Endodermal cell (in vitro differentiated cells): Measurements from ENCODE around the gene PIAS1. TPM values are rescaled to one million over a fixed set of nuclear protein-coding genes. Genes with fewer than 3 reads are reported as not detected.

ENCODE experiments used
- DNase-seq: peaks from one replicate; pipeline ENCODE4 v3.0.0-alpha.2; 2017
- H3K27ac ChIP-seq: 2 replicates; pipeline ENCODE4 v1.5.1; 2013; ENCODE audit warnings: mild to moderate bottlenecking, low read depth, low read length, moderate library complexity
- H3K27me3 ChIP-seq: 2 replicates; pipeline ENCODE4 v1.6.1; 2013; ENCODE audit warnings: mild to moderate bottlenecking, low read length, moderate library complexity; ENCODE audit not compliant: insufficient read depth, control insufficient read depth, poor library complexity, severe bottlenecking
- H3K36me3 ChIP-seq: 2 replicates; pipeline ENCODE4 v1.7.0; 2013; ENCODE audit warnings: mild to moderate bottlenecking, low read length, moderate library complexity; ENCODE audit not compliant: control insufficient read depth, insufficient read depth
- H3K4me1 ChIP-seq: one replicate; pipeline ENCODE4 v1.7.0; 2013; ENCODE audit warnings: low read length; ENCODE audit not compliant: control insufficient read depth, insufficient read depth
- H3K4me3 ChIP-seq: 2 replicates; pipeline ENCODE4 v1.5.1; 2013; ENCODE audit warnings: mild to moderate bottlenecking, low read length, moderate library complexity
- H3K9ac ChIP-seq: 2 replicates; pipeline ENCODE4 v1.6.1; 2013; ENCODE audit warnings: mild to moderate bottlenecking, low read length, moderate library complexity; ENCODE audit not compliant: poor library complexity, severe bottlenecking; ENCODE audit errors: extremely low read depth
- H3K9me3 ChIP-seq: 2 replicates; pipeline ENCODE4 v1.6.1; 2013; ENCODE audit warnings: mild to moderate bottlenecking, low read length, moderate library complexity; ENCODE audit not compliant: control insufficient read depth
- H3K27ac Mint-ChIP-seq: 2 replicates; pipeline ENCODE4 v1.8.0; 2020; ENCODE audit warnings: mixed read lengths
- H3K27me3 Mint-ChIP-seq: 2 replicates; pipeline ENCODE4 v1.8.0; 2021; ENCODE audit warnings: mild to moderate bottlenecking, mixed read lengths; ENCODE audit not compliant: insufficient read depth
- H3K36me3 Mint-ChIP-seq: 2 replicates; pipeline ENCODE4 v1.8.0; 2020; ENCODE audit warnings: low read depth, mixed read lengths
- H3K4me1 Mint-ChIP-seq: 2 replicates; pipeline ENCODE4 v1.8.0; 2020; ENCODE audit warnings: mixed read lengths
- H3K4me3 Mint-ChIP-seq: 2 replicates; pipeline ENCODE4 v1.8.0; 2020; ENCODE audit warnings: mild to moderate bottlenecking, moderate library complexity, mixed read lengths
- H3K9me3 Mint-ChIP-seq: 2 replicates; pipeline ENCODE4 v1.8.0; 2020; ENCODE audit warnings: mild to moderate bottlenecking, mixed read lengths
- CTCF ChIP-seq: fragments of 200-600 bp; sonication (generic); conservative IDR thresholded peaks from 2 replicates; pipeline ENCODE4 v1.5.0; 2021; ENCODE audit warnings: antibody characterized with exemption, mild to moderate bottlenecking
- WGBS, 2 experiments: methylation state at CpG; one replicate each; pipeline versions ENCODE4 v1.1.5 to v1.1.7; 2013; ENCODE audit warnings: missing lambda C conversion rate in 2 of 2, mixed read lengths in 1 of 2; ENCODE audit not compliant: insufficient coverage in 1 of 2, insufficient read length in 1 of 2; 5-methylcytosine and 5-hydroxymethylcytosine counted together
- total RNA-seq, 2 donors: library from RNA; stranded (reverse); fragmentation: NEBNext Ultra II Directional in 1 of 2; extraction: Animal tissue kit (Norgen Biotek cat#: 25700) in 1 of 2; gene quantifications; 2 replicates in 1 of 2; 3 replicates in 1 of 2; pipeline ENCODE4 v1.2.1, GENCODE V29; 2021

The PIAS1 gene
- total RNA-seq, 2 donors from 2014 or later = 38.0 to 40.1 TPM

- H3K27ac Mint-ChIP-seq = no peak overlapping the region
- no peak for DNase-seq
- peaks cover 15% of the 10 kb centered on the region for H3K27me3 Mint-ChIP-seq
- Histone ChIP-seq H3K27me3 (no peaks in the 10 kb centered on the region), H3K9ac (no peak overlapping the region), H3K27ac (no peak overlapping the region), H3K9me3 (peaks cover 49% of the 10 kb centered on the region), H3K36me3 (no peaks in the 10 kb centered on the region), H3K4me3 (no peak overlapping the region), H3K4me1 (no peaks in the 10 kb centered on the region)
- no peaks in the 10 kb centered on the region for H3K36me3 Mint-ChIP-seq
- no peaks in the 10 kb centered on the region for H3K4me1 Mint-ChIP-seq
- WGBS, 2 experiments = 88% methylated on average over 1 of the region's 1 CpG; no CpG with 5 or more reads in 1 of the 2 experiments
- no peak overlapping the region for H3K4me3 Mint-ChIP-seq
- H3K9me3 Mint-ChIP-seq = peaks cover 21% of the 10 kb centered on the region
- no peak for TF ChIP-seq CTCF
Observed at GRCh38 chr15:68032672-68033071, 21.4 kb upstream of the PIAS1 start.

DNA sequence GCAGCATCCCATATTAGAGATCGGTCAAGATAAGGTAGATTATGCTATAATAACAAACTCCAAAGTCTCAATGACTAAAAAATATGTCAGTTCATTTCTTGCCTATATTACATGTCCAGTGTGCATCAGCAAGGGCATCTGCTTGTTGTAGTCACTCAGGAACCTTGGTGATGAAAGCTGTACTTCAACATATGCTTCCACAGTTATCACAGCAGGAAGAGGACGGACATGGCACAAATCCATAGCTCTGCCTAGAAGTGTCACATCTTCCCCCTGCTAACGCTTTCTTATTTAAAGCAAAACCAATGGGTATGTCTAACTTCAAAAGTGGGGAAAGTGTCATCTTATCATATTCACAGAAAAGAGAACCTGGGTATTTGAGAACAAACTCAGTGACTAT, 20.0 kb upstream of the PIAS1 start:
- Histone ChIP-seq H3K4me3 (no peak overlapping the region), H3K27me3 (no peaks in the 10 kb centered on the region), H3K4me1 (no peaks in the 10 kb centered on the region), H3K9ac (no peak overlapping the region), H3K27ac (no peak overlapping the region), H3K9me3 (peaks cover 61% of the 10 kb centered on the region), H3K36me3 (no peaks in the 10 kb centered on the region)
- peaks cover 13% of the 10 kb centered on the region for H3K27me3 Mint-ChIP-seq
- peaks cover 26% of the 10 kb centered on the region for H3K9me3 Mint-ChIP-seq
- no peak for TF ChIP-seq CTCF
- H3K4me1 Mint-ChIP-seq = no peaks in the 10 kb centered on the region
- H3K4me3 Mint-ChIP-seq = no peak overlapping the region
- DNase-seq = no peak
- no peak overlapping the region for H3K27ac Mint-ChIP-seq
- WGBS, 2 experiments = 86 to 100% methylated on average over 2 to 3 of the region's 3 CpGs
- no peaks in the 10 kb centered on the region for H3K36me3 Mint-ChIP-seq

- no peaks in the 10 kb centered on the region for H3K36me3 Mint-ChIP-seq
- no peaks in the 10 kb centered on the region for H3K4me1 Mint-ChIP-seq
- WGBS, 2 experiments = 94 to 100% methylated on average over 1 of the region's 1 CpG
- Histone ChIP-seq H3K36me3 (no peaks in the 10 kb centered on the region), H3K4me3 (no peak overlapping the region), H3K4me1 (no peaks in the 10 kb centered on the region), H3K9me3 (peaks cover 57% of the 10 kb centered on the region), H3K27me3 (no peaks in the 10 kb centered on the region), H3K27ac (no peak overlapping the region), H3K9ac (no peak overlapping the region)
- H3K9me3 Mint-ChIP-seq = peaks cover 29% of the 10 kb centered on the region
- peaks cover 13% of the 10 kb centered on the region for H3K27me3 Mint-ChIP-seq
- no peak overlapping the region for H3K27ac Mint-ChIP-seq
- TF ChIP-seq CTCF = no peak
- no peak overlapping the region for H3K4me3 Mint-ChIP-seq
- no peak for DNase-seq
Observed at GRCh38 chr15:68034719-68035293, 19.3 kb upstream of the PIAS1 start.
